ENCODE data around the gene OXCT1.

Gene OXCT1

DNA sequence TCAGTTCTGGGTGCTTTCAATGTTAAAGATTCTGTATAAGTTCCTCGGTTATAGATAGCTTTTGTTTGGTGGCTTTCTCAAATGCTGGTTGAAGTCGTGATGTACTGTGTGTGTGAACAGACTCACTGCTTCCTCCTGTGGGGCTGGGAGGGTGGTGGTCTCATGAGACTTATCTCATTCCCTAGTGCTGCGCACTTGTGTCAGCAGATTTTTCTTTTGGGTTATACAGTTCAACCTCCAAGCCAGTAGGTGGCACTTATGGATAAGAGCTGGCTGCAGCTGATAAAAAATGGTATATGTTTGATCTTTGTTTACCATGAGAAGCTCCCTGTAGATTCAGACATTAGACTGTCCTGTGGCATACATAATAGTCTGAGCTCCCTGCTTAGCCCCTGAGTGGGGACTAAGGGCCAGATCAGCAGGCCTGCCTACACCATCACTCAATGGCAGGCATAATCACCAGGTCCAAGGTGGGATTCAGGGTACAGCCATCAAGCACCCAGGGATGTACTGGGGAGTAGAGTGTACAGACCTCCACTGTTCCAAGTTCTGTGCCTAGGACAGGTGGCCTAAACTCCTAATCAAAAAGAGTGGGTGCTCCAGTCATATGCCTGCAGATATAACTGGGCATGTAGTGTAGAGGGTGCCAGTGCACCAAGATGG, 174.2 kb downstream of the OXCT1 start:
- DNase-seq: no peak

DNA sequence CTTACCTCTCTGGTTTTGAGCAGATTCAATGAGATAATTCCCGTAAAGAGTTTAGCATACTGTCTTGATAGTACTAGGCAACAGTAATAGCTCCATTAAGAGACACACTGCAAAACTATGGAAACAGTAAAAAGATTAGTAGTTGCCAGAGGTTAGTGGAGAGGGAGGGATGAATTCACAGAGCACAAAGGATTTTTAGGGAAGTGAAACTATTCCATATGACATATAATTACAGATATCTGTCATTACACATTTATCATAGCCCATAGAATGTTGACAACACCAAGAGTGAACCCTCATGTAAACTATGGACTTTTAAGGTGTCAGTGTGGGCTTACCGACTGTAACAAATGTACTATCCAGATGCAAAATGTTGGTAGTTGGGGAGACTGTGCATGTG, 183.5 kb downstream of the OXCT1 start:
- DNase-seq: no peak

DNA sequence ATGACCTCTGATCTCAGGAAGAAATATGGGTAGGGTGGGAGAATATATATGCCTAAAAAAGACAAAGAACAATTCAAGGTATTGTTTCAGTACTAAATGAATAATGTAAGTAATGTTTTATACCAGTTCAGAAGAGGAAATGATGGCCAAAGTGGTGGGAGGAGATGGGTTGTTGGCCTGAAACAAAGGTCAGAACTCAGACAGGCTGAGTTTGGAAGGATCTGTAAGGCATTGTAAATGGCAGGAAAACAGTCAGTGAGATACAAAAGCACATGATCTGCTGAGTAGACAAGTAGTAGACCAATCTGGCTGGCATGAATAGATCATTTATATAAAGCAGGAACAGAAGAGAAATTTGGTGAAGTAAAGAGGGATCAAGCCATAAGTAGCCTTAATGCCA, 184.0 kb downstream of the OXCT1 start:
- DNase-seq: no peak

GRCh38 chr5:41683181-41683580, 187.0 kb downstream of the OXCT1 start:
- no peak for DNase-seq

DNA sequence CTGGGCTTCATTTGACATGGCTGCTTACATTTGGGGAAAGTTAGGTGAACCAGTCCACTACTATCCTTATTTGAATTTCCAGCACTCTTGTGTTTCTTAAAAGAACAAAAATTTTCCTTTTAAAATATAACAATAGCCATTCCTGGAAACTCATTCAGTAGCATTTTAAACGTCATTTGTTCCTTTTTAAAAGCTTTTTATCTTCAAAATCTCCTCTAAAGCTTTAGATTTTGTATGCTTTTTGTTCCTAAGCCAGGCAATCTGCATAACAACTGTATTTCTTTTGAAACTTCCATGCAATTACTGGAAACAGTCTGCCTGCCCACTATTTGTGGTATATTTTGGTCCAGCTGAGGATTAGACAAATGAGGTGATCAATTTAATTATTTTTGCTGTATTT, 187.6 kb downstream of the OXCT1 start:
- no peak for DNase-seq

GRCh38 chr5:41681840-41682239, 188.4 kb downstream of the OXCT1 start:
- no peak for DNase-seq
